GM21723 (cell line): Measurements from ENCODE around the gene TUBA4B.

Source experiments
- ATAC-seq: cut with Tn5 transposase; IDR thresholded peaks from one replicate; pipeline ENCODE4 v1.9.1; 2021; ENCODE audit warnings: mild to moderate bottlenecking, moderate library complexity; ENCODE audit not compliant: unreplicated experiment

The TUBA4B gene

GRCh38 chr2:219252900-219253752 is at the start of gene TUBA4B:
TSS of gene TUBA4B (plus strand) at chr2:219253243. CDS start at chr2:219253408, 165 bp downstream.
- ATAC-seq, result peak; percentile 12

GRCh38 chr2:219204425-219205164 is 48.4 kb upstream of the TUBA4B start:
- ATAC-seq, result no peak

GRCh38 chr2:219205165-219205538 is 47.9 kb upstream of the TUBA4B start:
- ATAC-seq, result no peak

GRCh38 chr2:219205981-219206327 is 47.1 kb upstream of the TUBA4B start:
- no peak for ATAC-seq

- ATAC-seq, result peak; percentile 97
Observed at GRCh38 chr2:219206328-219207133, 46.5 kb upstream of the TUBA4B start, which contains the start of gene ZFAND2B. TSS of gene ZFAND2B (plus strand) at chr2:219206782. CDS start at chr2:219206988, 206 bp downstream.

- no peak for ATAC-seq
Observed at GRCh38 chr2:219207134-219207883, 45.7 kb upstream of the TUBA4B start.

- ATAC-seq, result no peak
Observed at GRCh38 chr2:219207884-219208740, 44.9 kb upstream of the TUBA4B start.

GRCh38 chr2:219209236-219210195 is 43.5 kb upstream of the TUBA4B start:
- no peak for ATAC-seq

GRCh38 chr2:219210196-219210885 is 42.7 kb upstream of the TUBA4B start:
- ATAC-seq, result no peak

- ATAC-seq, result no peak
Observed at GRCh38 chr2:219210886-219211362, 42.1 kb upstream of the TUBA4B start.

GRCh38 chr2:219213026-219213415 is 40.0 kb upstream of the TUBA4B start:
- ATAC-seq, result no peak

GRCh38 chr2:219213486-219214071 is 39.5 kb upstream of the TUBA4B start:
- ATAC-seq, result no peak

GRCh38 chr2:219214141-219214540 is 38.9 kb upstream of the TUBA4B start:
- ATAC-seq, result no peak

GRCh38 chr2:219214786-219215185 is 38.3 kb upstream of the TUBA4B start:
- no peak for ATAC-seq

- ATAC-seq, result no peak
Observed at GRCh38 chr2:219215871-219216534, 37.0 kb upstream of the TUBA4B start.

- no peak for ATAC-seq
Observed at GRCh38 chr2:219216535-219216915, 36.5 kb upstream of the TUBA4B start.

- peak; percentile 27 for ATAC-seq
Observed at GRCh38 chr2:219218217-219218731, 34.8 kb upstream of the TUBA4B start.
